ENCODE measurements around the gene PROCR. TPM values are rescaled to one million over a fixed set of nuclear protein-coding genes. Genes with fewer than 3 reads are reported as not detected.
"Not testable (repeated sequence)": the region's sequence is repeated elsewhere in the genome, so short reads cannot be mapped to it uniquely, and the experiment has no call there.

The PROCR gene
- polyA plus RNA-seq, 3 donors: 0.43 to 1.1 (median 0.90) TPM

- no peaks in the 10 kb centered on the region for H3K27me3 ChIP-seq (ENCODE audit: control insufficient read depth in 2 of 2, insufficient read depth in 2 of 2, low read length in 2 of 2)
- H3K36me3 Mint-ChIP-seq: no peaks in the 10 kb centered on the region
- H3K9me3 Mint-ChIP-seq: no peaks in the 10 kb centered on the region
- TF ChIP-seq CTCF (IDR thresholded peaks at IDR 0.05): no peak
- no CpG with 5 or more reads among the region's 2 CpGs for WGBS (ENCODE audit: insufficient coverage)
- no peaks in the 10 kb centered on the region for H3K4me1 Mint-ChIP-seq
- H3K27ac Mint-ChIP-seq: no peak overlapping the region
- H4K20me1 ChIP-seq (ENCODE audit: insufficient read depth, low read length): no peaks in the 10 kb centered on the region
- no peak overlapping the region for H3K4me2 ChIP-seq (replicated peaks; ENCODE audit: extremely low read depth, low read length, poor library complexity, severe bottlenecking)
- DNase-seq: no peak
- H2AFZ ChIP-seq (ENCODE audit: insufficient read depth, low read depth, low read length, poor library complexity, severe bottlenecking): no peak overlapping the region
- no peak overlapping the region for H3K27ac ChIP-seq (ENCODE audit: low read depth in 1 of 2, low read length in 2 of 2)
- no peaks in the 10 kb centered on the region for H3K9me3 ChIP-seq (replicated peaks in 1 of 2; ENCODE audit: control insufficient read depth in 1 of 2, insufficient read depth in 1 of 2, low read length in 2 of 2)
- no peaks in the 10 kb centered on the region for H3K79me2 ChIP-seq (ENCODE audit: insufficient read depth, low read length)
- H3K4me3 ChIP-seq (replicated peaks in 1 of 3; ENCODE audit: low read depth in 2 of 3, low read length in 3 of 3): no peak overlapping the region
- no peak overlapping the region for H3K9ac ChIP-seq (ENCODE audit: insufficient read depth, low read length, poor library complexity, severe bottlenecking)
- intact Hi-C loops (cut with micrococcal nuclease): no loop called here
- H3K27me3 Mint-ChIP-seq (ENCODE audit: low read depth in 3 of 3): peaks cover 1 to 4% (median 3%) of the 10 kb centered on the region in 3 donors
- no peaks in the 10 kb centered on the region for H3K36me3 ChIP-seq (replicated peaks in 1 of 2; ENCODE audit: control insufficient read depth in 1 of 2, insufficient read depth in 2 of 2, low read length in 2 of 2)
- H3K4me1 ChIP-seq (ENCODE audit: control insufficient read depth in 1 of 2, insufficient read depth in 2 of 2, low read length in 2 of 2): no peaks in the 10 kb centered on the region
- H3K4me3 Mint-ChIP-seq: no peak overlapping the region
Measured at GRCh38 chr20:35155936-35156335, 15.9 kb upstream of the PROCR start.

DNA sequence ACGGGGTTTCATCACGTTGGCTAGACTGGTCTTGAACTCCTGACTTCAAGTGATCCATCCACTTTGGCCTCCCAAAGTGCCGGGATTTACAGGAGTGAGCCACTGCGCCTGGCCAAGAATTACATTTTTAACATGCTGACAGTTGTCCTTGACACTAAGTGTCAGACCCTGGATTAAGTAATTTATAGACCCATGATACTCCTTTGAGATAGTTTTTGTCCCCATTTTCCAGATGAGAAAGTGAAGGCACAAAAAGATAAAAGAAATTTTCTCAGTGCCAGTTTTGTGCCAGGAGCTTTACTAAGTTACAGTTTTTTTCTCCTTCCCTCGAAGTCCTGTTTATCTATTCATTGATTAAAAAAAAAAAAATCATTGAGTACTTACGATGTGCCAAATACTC is 14.9 kb upstream of the PROCR start:
- DNase-seq: no peak
- Histone ChIP-seq H3K4me2 (replicated peaks; ENCODE audit: extremely low read depth, low read length, poor library complexity, severe bottlenecking) (no peak overlapping the region), H3K79me2 (ENCODE audit: insufficient read depth, low read length) (no peaks in the 10 kb centered on the region), H3K4me3 (replicated peaks in 1 of 3; ENCODE audit: low read depth in 2 of 3, low read length in 3 of 3) (no peak overlapping the region), H2AFZ (ENCODE audit: insufficient read depth, low read depth, low read length, poor library complexity, severe bottlenecking) (no peak overlapping the region), H3K4me1 (ENCODE audit: control insufficient read depth in 1 of 2, insufficient read depth in 2 of 2, low read length in 2 of 2) (no peaks in the 10 kb centered on the region), H3K27ac (ENCODE audit: low read depth in 1 of 2, low read length in 2 of 2) (no peak overlapping the region), H3K9me3 (replicated peaks in 1 of 2; ENCODE audit: control insufficient read depth in 1 of 2, insufficient read depth in 1 of 2, low read length in 2 of 2) (no peaks in the 10 kb centered on the region), H3K9ac (ENCODE audit: insufficient read depth, low read length, poor library complexity, severe bottlenecking) (no peak overlapping the region), H4K20me1 (ENCODE audit: insufficient read depth, low read length) (no peaks in the 10 kb centered on the region), H3K27me3 (ENCODE audit: control insufficient read depth in 2 of 2, insufficient read depth in 2 of 2, low read length in 2 of 2) (no peaks in the 10 kb centered on the region), H3K36me3 (replicated peaks in 1 of 2; ENCODE audit: control insufficient read depth in 1 of 2, insufficient read depth in 2 of 2, low read length in 2 of 2) (no peaks in the 10 kb centered on the region)
- 97% methylated on average over 4 of the region's 6 CpGs for WGBS (ENCODE audit: insufficient coverage)
- Mint-ChIP-seq H3K9me3 (no peaks in the 10 kb centered on the region), H3K4me1 (peaks cover 4% of the 10 kb centered on the region), H3K27ac (no peak overlapping the region), H3K36me3 (no peaks in the 10 kb centered on the region), H3K27me3 (ENCODE audit: low read depth in 3 of 3) (peaks cover 1 to 4% (median 3%) of the 10 kb centered on the region in 3 donors), H3K4me3 (no peak overlapping the region)
- intact Hi-C loops (cut with micrococcal nuclease): no loop called here
- TF ChIP-seq CTCF (IDR thresholded peaks at IDR 0.05): no peak

GRCh38 chr20:35160341-35160740 is 11.5 kb upstream of the PROCR start:
- H3K4me3 ChIP-seq (replicated peaks in 1 of 3; ENCODE audit: low read depth in 2 of 3, low read length in 3 of 3); H3K4me1 ChIP-seq (ENCODE audit: control insufficient read depth in 1 of 2, insufficient read depth in 2 of 2, low read length in 2 of 2); H3K79me2 ChIP-seq (ENCODE audit: insufficient read depth, low read length); H3K36me3 Mint-ChIP-seq; H3K9me3 ChIP-seq (replicated peaks in 1 of 2; ENCODE audit: control insufficient read depth in 1 of 2, insufficient read depth in 1 of 2, low read length in 2 of 2); H4K20me1 ChIP-seq (ENCODE audit: insufficient read depth, low read length); H3K9me3 Mint-ChIP-seq; H3K9ac ChIP-seq (ENCODE audit: insufficient read depth, low read length, poor library complexity, severe bottlenecking); H3K27me3 ChIP-seq (ENCODE audit: control insufficient read depth in 2 of 2, insufficient read depth in 2 of 2, low read length in 2 of 2); H3K36me3 ChIP-seq (replicated peaks in 1 of 2; ENCODE audit: control insufficient read depth in 1 of 2, insufficient read depth in 2 of 2, low read length in 2 of 2); H3K4me2 ChIP-seq (replicated peaks; ENCODE audit: extremely low read depth, low read length, poor library complexity, severe bottlenecking); H3K4me3 Mint-ChIP-seq; H2AFZ ChIP-seq (ENCODE audit: insufficient read depth, low read depth, low read length, poor library complexity, severe bottlenecking); DNase-seq; H3K27me3 Mint-ChIP-seq (ENCODE audit: low read depth in 3 of 3); H3K4me1 Mint-ChIP-seq; H3K27ac ChIP-seq (ENCODE audit: low read depth in 1 of 2, low read length in 2 of 2); intact Hi-C loops (cut with micrococcal nuclease); H3K27ac Mint-ChIP-seq: not testable (repeated sequence)
- WGBS (ENCODE audit: insufficient coverage): 100% methylated on average over 1 of the region's 5 CpGs

GRCh38 chr20:35164531-35164930 is 7.3 kb upstream of the PROCR start:
- intact Hi-C loops (cut with micrococcal nuclease); H3K27ac ChIP-seq (ENCODE audit: low read depth in 1 of 2, low read length in 2 of 2); H3K36me3 Mint-ChIP-seq; H4K20me1 ChIP-seq (ENCODE audit: insufficient read depth, low read length); H3K9me3 Mint-ChIP-seq; H3K9ac ChIP-seq (ENCODE audit: insufficient read depth, low read length, poor library complexity, severe bottlenecking); H3K27me3 ChIP-seq (ENCODE audit: control insufficient read depth in 2 of 2, insufficient read depth in 2 of 2, low read length in 2 of 2); H3K79me2 ChIP-seq (ENCODE audit: insufficient read depth, low read length); DNase-seq; H3K9me3 ChIP-seq (replicated peaks in 1 of 2; ENCODE audit: control insufficient read depth in 1 of 2, insufficient read depth in 1 of 2, low read length in 2 of 2); H3K27me3 Mint-ChIP-seq (ENCODE audit: low read depth in 3 of 3); H3K27ac Mint-ChIP-seq; H3K4me1 ChIP-seq (ENCODE audit: control insufficient read depth in 1 of 2, insufficient read depth in 2 of 2, low read length in 2 of 2); H3K36me3 ChIP-seq (replicated peaks in 1 of 2; ENCODE audit: control insufficient read depth in 1 of 2, insufficient read depth in 2 of 2, low read length in 2 of 2); H3K4me2 ChIP-seq (replicated peaks; ENCODE audit: extremely low read depth, low read length, poor library complexity, severe bottlenecking); H3K4me3 Mint-ChIP-seq; H2AFZ ChIP-seq (ENCODE audit: insufficient read depth, low read depth, low read length, poor library complexity, severe bottlenecking); H3K4me3 ChIP-seq (replicated peaks in 1 of 3; ENCODE audit: low read depth in 2 of 3, low read length in 3 of 3): not testable (repeated sequence)
- H3K4me1 Mint-ChIP-seq: peaks cover 11% of the 10 kb centered on the region

Measured in CD14-positive monocyte (primary cell).